Fibroblast of the aortic adventitia (primary cell): ENCODE results near the gene FLNB. TPM values are rescaled to one million over a fixed set of nuclear protein-coding genes. Genes with fewer than 3 reads are reported as not detected.

Experiments used
- DNase-seq: peaks from one replicate; pipeline ENCODE4 v3.0.0-alpha.2; 2010; ENCODE audit warnings: low read depth
- H3K4me3 ChIP-seq: 2 replicates; pipeline ENCODE4 v1.5.1; 2011; ENCODE audit warnings: low read depth, mild to moderate bottlenecking, control low read depth, low read length, moderate library complexity
- CTCF ChIP-seq: IDR thresholded peaks from 2 replicates; pipeline ENCODE4 v1.5.1; 2011; ENCODE audit warnings: mild to moderate bottlenecking, low read length, control low read depth, inconsistent platforms; ENCODE audit not compliant: insufficient read depth
- total RNA-seq: library from RNA; depleted of rRNA; stranded (reverse); fragments of >200 nt; gene quantifications from 2 replicates; pipeline ENCODE4 v1.2.3, GENCODE V29; 2012; ENCODE audit warnings: low replicate concordance

FLNB gene
- total RNA-seq, 1 donor = 69.0 TPM

GRCh38 chr3:58104712-58105111 is 96.5 kb downstream of the FLNB start:
- no peak overlapping the region for H3K4me3 ChIP-seq
- DNase-seq = no peak
- TF ChIP-seq CTCF = no peak

- TF ChIP-seq CTCF = no peak
- no peak for DNase-seq
- H3K4me3 ChIP-seq = no peak overlapping the region
These were observed 97.0 kb downstream of the FLNB start for GRCh38 chr3:58105196-58105595.

- no peak for TF ChIP-seq CTCF
- DNase-seq = no peak
- no peak overlapping the region for H3K4me3 ChIP-seq
These were observed 97.8 kb downstream of the FLNB start for GRCh38 chr3:58106061-58106460.

- DNase-seq = no peak
- TF ChIP-seq CTCF = no peak
- no peak overlapping the region for H3K4me3 ChIP-seq
These were observed 98.4 kb downstream of the FLNB start for GRCh38 chr3:58106640-58107039.

GRCh38 chr3:58107597-58107996 is 99.4 kb downstream of the FLNB start:
- no peak overlapping the region for H3K4me3 ChIP-seq
- no peak for TF ChIP-seq CTCF
- no peak for DNase-seq

- DNase-seq = no peak
- no peak overlapping the region for H3K4me3 ChIP-seq
- no peak for TF ChIP-seq CTCF
These were observed 101.5 kb downstream of the FLNB start for GRCh38 chr3:58109752-58110151.

- no peak for DNase-seq
- H3K4me3 ChIP-seq = no peak overlapping the region
- no peak for TF ChIP-seq CTCF
These were observed 103.4 kb downstream of the FLNB start for GRCh38 chr3:58111513-58112184.
